ENCODE data around the gene OR2F1.

The OR2F1 gene

GRCh38 chr7:143934526-143935325, 19.9 kb upstream of the OR2F1 start, which contains the start of gene OR2F2:
Gene OR2F2 (plus strand): TSS chr7:143935233. CDS start chr7:143935233, 0 bp downstream.
- H3K27me3 ChIP-seq (ENCODE audit: insufficient read depth, low read depth) = no peaks in the 10 kb centered on the region
- no peaks in the 10 kb centered on the region for H4K20me1 ChIP-seq (ENCODE audit: insufficient read depth)
- no peaks in the 10 kb centered on the region for H3K79me2 ChIP-seq (ENCODE audit: insufficient read depth, low read depth)
- no peak within 1 kb of the TSS for H3K27ac ChIP-seq
- H3K4me2 ChIP-seq = no peak within 1 kb of the TSS
- H3K9ac ChIP-seq = no peak within 1 kb of the TSS
- no peaks in the 10 kb centered on the region for H3K4me1 ChIP-seq (ENCODE audit: low read depth, poor library complexity, severe bottlenecking)
- no peak within 1 kb of the TSS for H2AFZ ChIP-seq (ENCODE audit: low read depth)
- H3K36me3 ChIP-seq (ENCODE audit: insufficient read depth) = no peaks in the 10 kb centered on the region
- no peak within 1 kb of the TSS for H3K4me3 ChIP-seq (IDR thresholded peaks at IDR 0.05; ENCODE audit: insufficient read depth, low read depth, low read length)
- TF ChIP-seq CTCF (conservative IDR thresholded peaks at IDR 0.05; ENCODE audit: low read depth, low read length) = no peak

GRCh38 chr7:143936087-143937009, 18.3 kb upstream of the OR2F1 start:
- no peaks in the 10 kb centered on the region for H3K79me2 ChIP-seq (ENCODE audit: insufficient read depth, low read depth)
- H3K27me3 ChIP-seq (ENCODE audit: insufficient read depth, low read depth) = no peaks in the 10 kb centered on the region
- H2AFZ ChIP-seq (ENCODE audit: low read depth) = no peak overlapping the region
- no peaks in the 10 kb centered on the region for H3K4me1 ChIP-seq (ENCODE audit: low read depth, poor library complexity, severe bottlenecking)
- no peak overlapping the region for H3K4me3 ChIP-seq (IDR thresholded peaks at IDR 0.05; ENCODE audit: insufficient read depth, low read depth, low read length)
- H3K4me2 ChIP-seq = no peak overlapping the region
- H3K27ac ChIP-seq = no peak overlapping the region
- no peaks in the 10 kb centered on the region for H3K36me3 ChIP-seq (ENCODE audit: insufficient read depth)
- no peaks in the 10 kb centered on the region for H4K20me1 ChIP-seq (ENCODE audit: insufficient read depth)
- H3K9ac ChIP-seq = no peak overlapping the region
- no peak for TF ChIP-seq CTCF (conservative IDR thresholded peaks at IDR 0.05; ENCODE audit: low read depth, low read length)

GRCh38 chr7:143938379-143939243, 16.0 kb upstream of the OR2F1 start:
- Histone ChIP-seq H4K20me1 (ENCODE audit: insufficient read depth) (no peaks in the 10 kb centered on the region), H2AFZ (ENCODE audit: low read depth) (no peak overlapping the region), H3K79me2 (ENCODE audit: insufficient read depth, low read depth) (no peaks in the 10 kb centered on the region), H3K27me3 (ENCODE audit: insufficient read depth, low read depth) (no peaks in the 10 kb centered on the region), H3K4me2 (no peak overlapping the region), H3K9ac (no peak overlapping the region), H3K36me3 (ENCODE audit: insufficient read depth) (no peaks in the 10 kb centered on the region), H3K4me3 (IDR thresholded peaks at IDR 0.05; ENCODE audit: insufficient read depth, low read depth, low read length) (no peak overlapping the region), H3K27ac (no peak overlapping the region), H3K4me1 (ENCODE audit: low read depth, poor library complexity, severe bottlenecking) (no peaks in the 10 kb centered on the region)
- no peak for TF ChIP-seq CTCF (conservative IDR thresholded peaks at IDR 0.05; ENCODE audit: low read depth, low read length)

- Histone ChIP-seq H3K4me1 (ENCODE audit: low read depth, poor library complexity, severe bottlenecking) (no peaks in the 10 kb centered on the region), H3K36me3 (ENCODE audit: insufficient read depth) (no peaks in the 10 kb centered on the region), H3K27me3 (ENCODE audit: insufficient read depth, low read depth) (no peaks in the 10 kb centered on the region), H3K9ac (no peak overlapping the region), H3K79me2 (ENCODE audit: insufficient read depth, low read depth) (no peaks in the 10 kb centered on the region), H2AFZ (ENCODE audit: low read depth) (no peak overlapping the region), H3K4me3 (IDR thresholded peaks at IDR 0.05; ENCODE audit: insufficient read depth, low read depth, low read length) (no peak overlapping the region), H3K4me2 (no peak overlapping the region), H4K20me1 (ENCODE audit: insufficient read depth) (no peaks in the 10 kb centered on the region), H3K27ac (no peak overlapping the region)
- no peak for TF ChIP-seq CTCF (conservative IDR thresholded peaks at IDR 0.05; ENCODE audit: low read depth, low read length)
Observed at GRCh38 chr7:143945423-143945822, 9.2 kb upstream of the OR2F1 start.

Measured in KMS-11 (cell line).